ENCODE data around the gene ST6GALNAC4. TPM values are rescaled to one million over a fixed set of nuclear protein-coding genes. Genes with fewer than 3 reads are reported as not detected.

Gene ST6GALNAC4
- total RNA-seq, 1 experiment from 2014 or later: 15.4 TPM

- Histone ChIP-seq H2BK20ac (ENCODE audit: low read depth, low read length, poor library complexity, severe bottlenecking) (no peak overlapping the region), H3K27ac (ENCODE audit: insufficient read length, low read depth, low read length) (no peak overlapping the region), H2AFZ (ENCODE audit: low read length) (no peak overlapping the region), H4K91ac (ENCODE audit: insufficient read length, low read depth, low read length) (no peak overlapping the region), H2BK120ac (ENCODE audit: low read depth, low read length, poor library complexity, severe bottlenecking) (no peak overlapping the region), H3K23ac (ENCODE audit: insufficient read length, low read depth, low read length) (no peak overlapping the region), H4K20me1 (ENCODE audit: control insufficient read depth, insufficient read depth, insufficient read length) (no peaks in the 10 kb centered on the region), H3K4ac (ENCODE audit: low read depth, low read length) (no peak overlapping the region), H3K79me1 (ENCODE audit: insufficient read depth, low read depth, low read length, poor library complexity, severe bottlenecking) (no peaks in the 10 kb centered on the region), H3K79me2 (ENCODE audit: insufficient read depth, low read length) (no peaks in the 10 kb centered on the region), H3K14ac (ENCODE audit: insufficient read depth, low read length) (no peak overlapping the region), H4K5ac (ENCODE audit: insufficient read length, low read depth, low read length) (no peak overlapping the region), H4K8ac (replicated peaks; ENCODE audit: insufficient read length, low read depth, low read length) (no peak overlapping the region), H2AK5ac (ENCODE audit: insufficient read length, low read length) (no peak overlapping the region), H2BK5ac (ENCODE audit: insufficient read length, low read length) (no peak overlapping the region), H3K4me1 (ENCODE audit: insufficient read depth, low read length) (no peaks in the 10 kb centered on the region), H3K4me2 (ENCODE audit: insufficient read depth, insufficient read length, low read length) (no peak overlapping the region), H3K18ac (ENCODE audit: insufficient read length, low read depth, low read length) (no peak overlapping the region), H3K23me2 (ENCODE audit: insufficient read length, low read depth, low read length, poor library complexity, severe bottlenecking) (no peaks in the 10 kb centered on the region), H2BK12ac (ENCODE audit: insufficient read length, low read depth, low read length) (no peak overlapping the region), H3K9ac (ENCODE audit: extremely low read depth, insufficient read length, low read length) (no peak overlapping the region), H2BK15ac (ENCODE audit: low read depth, low read length) (no peak overlapping the region), H3T11ph (ENCODE audit: low read length) (no peak overlapping the region), H3K9me3 (ENCODE audit: control insufficient read depth, low read depth, low read length) (no peaks in the 10 kb centered on the region), H3K27me3 (ENCODE audit: insufficient read depth, low read length) (no peaks in the 10 kb centered on the region), H3K56ac (ENCODE audit: insufficient read length, low read depth, low read length) (no peak overlapping the region)
- H3K9me3 Mint-ChIP-seq: no peaks in the 10 kb centered on the region
- no peak for DNase-seq
- H3K4me1 Mint-ChIP-seq: peaks cover 4 to 17% of the 10 kb centered on the region in 2 experiments
- peaks cover 0 to 5% (median 0%) of the 10 kb centered on the region in 3 experiments; a peak in 2 of 7 replicates for H3K36me3 Mint-ChIP-seq (ENCODE audit: insufficient read depth in 1 of 3, low read depth in 3 of 3)
- H3K4me3 Mint-ChIP-seq: 0 out of 5 replicates have a peak overlapping the region, but pooled peaks of 1 of the 2 experiments have one; percentile 20
- H3K27ac Mint-ChIP-seq: no peak overlapping the region
- no CpG with 5 or more reads among the region's 13 CpGs for WGBS (ENCODE audit: extremely low coverage, insufficient read length, low lambda C conversion rate)
- no peak for TF ChIP-seq CTCF (conservative IDR thresholded peaks at IDR 0.05)
- no peaks in the 10 kb centered on the region; the same call in none of the 2 replicates for H3K27me3 Mint-ChIP-seq (ENCODE audit: low read depth)
These were observed 53.6 kb downstream of the ST6GALNAC4 start for GRCh38 chr9:127863191-127863621.

Measured in H9 (cell line).